Measurements from ENCODE around the gene AMOTL2. TPM values are rescaled to one million over a fixed set of nuclear protein-coding genes. Genes with fewer than 3 reads are reported as not detected.

AMOTL2 gene
- polyA plus RNA-seq, 4 donors: 71.1 to 107 (median 92.6) TPM

DNA sequence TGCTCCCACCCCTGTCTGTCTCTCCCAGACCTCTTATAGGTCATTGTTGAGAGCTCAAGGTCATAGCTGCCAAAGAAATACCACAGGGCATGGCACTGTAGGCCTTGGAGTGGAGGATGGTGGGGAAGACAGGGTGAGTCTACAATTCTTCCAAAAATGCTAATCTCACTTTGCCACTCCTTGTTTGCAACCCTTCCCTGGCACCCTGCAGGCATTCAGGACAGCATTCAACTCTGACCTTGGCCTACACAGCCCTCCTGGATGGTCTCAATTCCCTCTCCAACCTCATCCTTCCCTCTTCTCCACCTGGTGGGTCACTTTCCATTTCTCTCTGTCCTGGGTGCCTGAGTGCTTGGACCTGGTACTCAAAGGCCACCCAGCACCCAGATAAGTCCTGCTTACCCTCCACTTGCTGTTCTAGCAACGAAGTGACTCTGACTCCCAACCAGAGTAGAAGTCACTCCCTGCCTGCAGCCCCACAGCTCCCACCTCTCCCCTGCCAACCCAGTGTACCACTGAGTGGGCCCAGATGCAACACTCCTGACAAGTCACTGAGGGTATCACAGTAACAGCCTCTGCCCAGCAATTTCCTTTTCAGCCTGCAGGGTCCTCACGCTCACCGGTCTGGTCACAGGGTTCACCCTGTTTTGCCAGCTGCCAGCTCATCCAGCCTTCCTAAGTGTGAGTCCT, 36.6 kb downstream of the AMOTL2 start:
- no peak for DNase-seq (ENCODE audit: low read depth in 4 of 4, low spot score in 2 of 4)

- DNase-seq (ENCODE audit: low read depth in 4 of 4, low spot score in 2 of 4): no peak
Observed at GRCh38 chr3:134337071-134337482, 37.2 kb downstream of the AMOTL2 start.

- no peak for DNase-seq (ENCODE audit: low read depth in 4 of 4, low spot score in 2 of 4)
Observed at GRCh38 chr3:134336587-134336986, 37.7 kb downstream of the AMOTL2 start.

- no peak for DNase-seq (ENCODE audit: low read depth in 4 of 4, low spot score in 2 of 4)
Observed at GRCh38 chr3:134334901-134335280, 39.4 kb downstream of the AMOTL2 start.

DNA sequence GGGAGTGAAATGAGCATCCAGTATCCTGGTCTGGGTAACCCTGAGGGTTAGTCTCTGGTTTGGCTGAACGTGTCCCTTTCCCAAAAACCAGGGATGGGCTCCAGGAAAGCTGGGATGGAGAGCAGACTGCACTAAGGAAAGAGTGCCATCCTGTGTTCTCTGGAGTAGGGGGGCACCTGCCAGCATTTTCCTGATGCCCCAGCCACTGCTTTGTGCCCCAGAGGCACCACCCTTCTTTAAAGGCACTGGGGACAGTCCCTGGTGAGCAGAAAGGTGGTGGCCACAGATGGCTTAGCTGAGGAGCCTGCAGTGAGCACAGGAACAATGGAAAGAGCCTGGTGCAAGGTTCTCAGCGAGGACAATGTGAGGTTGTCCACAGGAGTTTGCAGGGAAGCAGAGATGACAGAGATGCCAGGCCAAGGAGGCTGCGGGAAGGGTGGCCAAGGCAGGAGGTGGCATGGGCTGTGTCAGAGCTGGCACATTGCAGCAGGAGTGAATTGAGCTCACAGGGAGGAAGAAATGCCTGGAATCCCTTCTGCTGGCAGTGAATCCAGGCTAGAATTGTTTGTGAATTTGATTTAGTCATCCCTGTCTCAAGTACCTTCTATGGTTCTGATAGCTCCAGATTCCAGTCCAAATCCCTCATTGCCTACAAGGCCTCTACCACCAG, 39.9 kb downstream of the AMOTL2 start:
- DNase-seq (ENCODE audit: low read depth in 4 of 4, low spot score in 2 of 4): no peak

- no peak for DNase-seq (ENCODE audit: low read depth in 4 of 4, low spot score in 2 of 4)
Observed at GRCh38 chr3:134333522-134334181, 40.6 kb downstream of the AMOTL2 start.

GRCh38 chr3:134332344-134332743, 41.9 kb downstream of the AMOTL2 start:
- DNase-seq (ENCODE audit: low read depth in 4 of 4, low spot score in 2 of 4): no peak

GRCh38 chr3:134331811-134332199, 42.4 kb downstream of the AMOTL2 start:
- DNase-seq (ENCODE audit: low read depth in 4 of 4, low spot score in 2 of 4): no peak

GRCh38 chr3:134330883-134331810, 43.1 kb downstream of the AMOTL2 start:
- DNase-seq (ENCODE audit: low read depth in 4 of 4, low spot score in 2 of 4): no peak

- no peak for DNase-seq (ENCODE audit: low read depth in 4 of 4, low spot score in 2 of 4)
Observed at GRCh38 chr3:134328846-134329245, 45.4 kb downstream of the AMOTL2 start.

- DNase-seq (ENCODE audit: low read depth in 4 of 4, low spot score in 2 of 4): no peak
Observed at GRCh38 chr3:134328147-134328591, 46.1 kb downstream of the AMOTL2 start.

DNA sequence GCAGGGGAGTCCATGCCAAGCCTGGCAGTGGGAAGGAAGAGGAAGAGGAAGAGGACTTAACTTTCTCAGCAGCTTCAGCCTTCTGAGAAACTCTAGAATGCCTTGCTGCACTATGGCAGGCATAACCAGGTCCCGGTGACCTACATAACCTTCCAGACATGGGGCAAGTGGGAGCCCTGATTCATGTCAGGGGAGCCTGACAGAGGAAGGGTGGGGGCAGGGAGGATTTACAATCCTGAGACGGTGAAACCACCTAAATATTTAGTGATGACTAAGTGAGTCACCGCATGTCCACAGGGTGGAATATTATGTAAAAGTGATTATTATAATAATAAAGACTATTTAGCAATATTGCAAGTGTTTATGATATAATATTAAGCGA, 46.7 kb downstream of the AMOTL2 start:
- DNase-seq (ENCODE audit: low read depth in 4 of 4, low spot score in 2 of 4): no peak

DNA sequence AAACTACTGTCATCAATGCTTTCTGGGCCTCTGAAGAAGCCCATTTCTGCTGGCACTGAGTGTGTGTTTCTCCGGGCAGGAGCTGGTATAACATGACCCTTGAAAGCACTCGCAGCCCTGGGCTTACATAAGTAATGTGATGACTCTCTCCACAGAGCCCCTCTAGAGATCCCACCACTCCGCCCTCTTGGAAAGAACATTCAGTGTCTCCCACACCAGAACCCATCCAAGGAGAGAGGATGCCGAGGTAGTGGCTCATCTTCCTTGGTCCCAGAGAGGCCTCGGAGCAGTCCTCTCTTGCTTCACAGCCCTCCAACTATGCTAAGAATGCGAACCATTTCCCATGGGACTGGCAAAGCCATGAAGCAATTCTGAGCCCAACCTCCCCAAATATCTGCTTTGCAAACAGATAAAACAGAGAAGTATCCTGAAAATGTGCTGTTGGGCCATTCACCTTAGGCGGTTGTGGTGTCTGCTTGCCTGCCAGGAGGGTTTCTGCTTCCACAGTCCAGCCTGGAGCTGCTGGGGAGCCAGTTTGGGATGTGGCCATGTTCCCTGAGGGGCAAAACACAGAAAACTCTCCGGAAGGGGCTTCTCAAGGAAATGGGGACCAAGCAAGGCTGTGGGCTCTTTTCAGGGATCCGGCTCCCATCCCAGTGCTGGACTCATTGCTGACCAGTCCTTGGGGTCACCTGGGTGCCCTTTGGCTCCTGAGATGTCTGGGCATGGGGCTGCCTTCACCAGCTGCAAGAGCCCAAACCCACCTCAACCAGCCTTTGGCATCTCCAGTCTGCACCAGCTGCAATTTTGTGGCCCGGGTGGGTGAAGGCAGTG, 47.3 kb downstream of the AMOTL2 start:
- DNase-seq (ENCODE audit: low read depth in 4 of 4, low spot score in 2 of 4): peak in 1 of 4 donors; percentile 69

- no peak for DNase-seq (ENCODE audit: low read depth in 4 of 4, low spot score in 2 of 4)
Observed at GRCh38 chr3:134326126-134326525, 48.1 kb downstream of the AMOTL2 start.

DNA sequence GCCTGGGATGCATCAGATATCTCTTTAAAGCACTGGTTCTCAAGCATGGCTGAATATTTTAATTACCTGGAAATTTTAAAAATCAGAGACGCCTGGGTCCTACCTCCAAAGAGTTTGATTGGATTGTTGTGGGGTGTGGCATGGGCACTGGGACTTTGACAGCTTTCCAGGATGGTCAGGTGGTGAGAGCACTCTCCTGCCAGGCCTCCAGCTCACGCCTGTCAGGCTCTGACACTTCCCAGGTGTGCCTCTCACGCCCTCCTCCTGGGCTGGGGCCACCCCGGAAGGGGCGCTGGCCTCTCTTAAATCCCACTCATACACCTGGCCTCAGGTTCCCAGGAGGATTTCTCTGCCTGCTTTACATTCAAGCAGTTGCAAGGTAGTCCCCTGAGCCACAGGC, 48.5 kb downstream of the AMOTL2 start:
- no peak for DNase-seq (ENCODE audit: low read depth in 4 of 4, low spot score in 2 of 4)

GRCh38 chr3:134325061-134325705, 49.1 kb downstream of the AMOTL2 start:
- no peak for DNase-seq (ENCODE audit: low read depth in 4 of 4, low spot score in 2 of 4)

GRCh38 chr3:134323966-134324962, 50.0 kb downstream of the AMOTL2 start:
- no peak for DNase-seq (ENCODE audit: low read depth in 4 of 4, low spot score in 2 of 4)

DNA sequence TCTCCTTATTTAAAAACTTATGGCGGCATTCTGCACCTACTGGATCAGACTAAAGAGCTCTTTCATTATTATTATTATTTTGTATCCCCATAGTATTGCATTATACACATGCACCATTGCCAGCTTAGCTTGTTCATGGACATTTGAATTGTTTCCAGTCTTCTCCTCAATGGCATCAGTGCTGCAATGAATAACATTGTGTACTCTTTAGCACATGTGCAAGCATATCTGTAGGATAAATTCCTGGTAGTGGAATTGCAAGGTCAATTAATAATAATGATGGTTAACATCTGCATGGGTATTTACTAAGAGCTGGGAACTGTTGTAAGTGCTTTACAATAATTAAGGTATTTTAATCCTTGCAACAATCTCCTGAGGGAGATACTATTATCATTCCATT, 52.0 kb downstream of the AMOTL2 start:
- DNase-seq (ENCODE audit: low read depth in 4 of 4, low spot score in 2 of 4): no peak
